GM18873 (cell line): ENCODE results near the gene FRMD8.

ENCODE experiments used
- ATAC-seq: cut with Tn5 transposase; IDR thresholded peaks from one replicate; pipeline ENCODE4 v1.9.1; 2021; ENCODE audit warnings: mild to moderate bottlenecking, moderate library complexity, moderate number of reproducible peaks; ENCODE audit not compliant: unreplicated experiment, low FRiP score

The FRMD8 gene

GRCh38 chr11:65423516-65424204 is 37.2 kb downstream of the FRMD8 start:
- ATAC-seq: no peak

GRCh38 chr11:65424205-65425104 is 38.0 kb downstream of the FRMD8 start:
- no peak for ATAC-seq

GRCh38 chr11:65425105-65425970 is 38.9 kb downstream of the FRMD8 start:
- no peak for ATAC-seq

GRCh38 chr11:65425971-65426838 is 39.8 kb downstream of the FRMD8 start:
- no peak for ATAC-seq

- no peak for ATAC-seq
These were observed 40.6 kb downstream of the FRMD8 start for GRCh38 chr11:65426839-65427690.

GRCh38 chr11:65427691-65428577 is 41.5 kb downstream of the FRMD8 start:
- no peak for ATAC-seq

- ATAC-seq: no peak
These were observed 42.2 kb downstream of the FRMD8 start for GRCh38 chr11:65428578-65429067.

GRCh38 chr11:65429068-65429681 is 42.7 kb downstream of the FRMD8 start:
- ATAC-seq: no peak

GRCh38 chr11:65429724-65430405 is 43.4 kb downstream of the FRMD8 start:
- ATAC-seq: no peak

- no peak for ATAC-seq
These were observed 44.2 kb downstream of the FRMD8 start for GRCh38 chr11:65430406-65431217.

- ATAC-seq: no peak
These were observed 45.1 kb downstream of the FRMD8 start for GRCh38 chr11:65431451-65432099.

- ATAC-seq: no peak
These were observed 45.7 kb downstream of the FRMD8 start for GRCh38 chr11:65432100-65432650.

GRCh38 chr11:65432686-65433582 is 46.5 kb downstream of the FRMD8 start:
- ATAC-seq: no peak

- no peak for ATAC-seq
These were observed 47.2 kb downstream of the FRMD8 start for GRCh38 chr11:65433657-65434056.
